OCI-LY1 (cell line): ENCODE measurements around the gene PREX1.

Source experiments
- CTCF ChIP-seq: fragments of 200-600 bp; sonication (generic), shearing (Covaris generic); IDR thresholded peaks from 2 replicates; pipeline ENCODE4 v1.5.1; 2017; ENCODE audit warnings: mild to moderate bottlenecking, antibody characterized with exemption, low read length, moderate library complexity, mixed read lengths
- EZH2 ChIP-seq: fragments of 200-600 bp; sonication (generic), shearing (Covaris generic); IDR thresholded peaks from 2 replicates; pipeline ENCODE4 v1.8.0; 2017; ENCODE audit warnings: borderline replicate concordance, mixed run types, mild to moderate bottlenecking, antibody characterized with exemption, low read length, moderate library complexity, mixed read lengths

GRCh38 chr20:48783533-48784272 lies 44.1 kb downstream of the PREX1 start:
- TF ChIP-seq CTCF = no peak
- no peak for TF ChIP-seq EZH2
